CD14-positive monocyte (primary cell): Measurements from ENCODE around the gene AFF3. TPM values are rescaled to one million over a fixed set of nuclear protein-coding genes. Genes with fewer than 3 reads are reported as not detected.

ENCODE experiments used
- DNase-seq, 3 donors: peaks; one replicate each; pipeline ENCODE4 v3.0.0-alpha.2; 2011 to 2022
- H2AFZ ChIP-seq: 2 replicates; pipeline ENCODE4 v1.6.0; 2012; ENCODE audit warnings: mild to moderate bottlenecking, low read depth, low read length, inconsistent platforms; ENCODE audit not compliant: insufficient read depth, poor library complexity, severe bottlenecking
- H3K27ac ChIP-seq, 2 donors: 1 replicate in 1 of 2; 2 replicates in 1 of 2; pipeline ENCODE4 v1.5.1; 2012 to 2013; ENCODE audit warnings: low read length in 2 of 2, control low read depth in 1 of 2, inconsistent platforms in 1 of 2, low read depth in 1 of 2, mild to moderate bottlenecking in 1 of 2
- H3K27me3 ChIP-seq, 2 donors: one replicate each; pipeline versions ENCODE4 v1.6.0 to v1.6.1; 2011 to 2013; ENCODE audit warnings: low read length in 2 of 2; ENCODE audit not compliant: control insufficient read depth in 2 of 2, insufficient read depth in 2 of 2
- H3K36me3 ChIP-seq, 2 donors: replicated peaks in 1 of 2; 1 replicate in 1 of 2; 2 replicates in 1 of 2; pipeline versions ENCODE4 v1.5.1 to v1.6.1; 2012 to 2013; ENCODE audit warnings: low read length in 2 of 2, control low read depth in 1 of 2, inconsistent platforms in 1 of 2, mild to moderate bottlenecking in 1 of 2; ENCODE audit not compliant: insufficient read depth in 2 of 2, control insufficient read depth in 1 of 2
- H3K4me1 ChIP-seq, 2 donors: 1 replicate in 1 of 2; 2 replicates in 1 of 2; pipeline versions ENCODE4 v1.5.1 to v1.6.1; 2012 to 2013; ENCODE audit warnings: low read length in 2 of 2, control low read depth in 1 of 2, inconsistent platforms in 1 of 2, mild to moderate bottlenecking in 1 of 2, moderate library complexity in 1 of 2; ENCODE audit not compliant: insufficient read depth in 2 of 2, control insufficient read depth in 1 of 2
- H3K4me2 ChIP-seq: replicated peaks from 2 replicates; pipeline ENCODE3; 2012; ENCODE audit warnings: low read length, moderate library complexity, mild to moderate bottlenecking; ENCODE audit not compliant: poor library complexity, severe bottlenecking; ENCODE audit errors: extremely low read depth
- H3K4me3 ChIP-seq, 3 experiments: fragments of 200-600 bp in 1 of 3; sonication (generic) in 1 of 3; replicated peaks in 1 of 3; 1 replicate in 2 of 3; 2 replicates in 1 of 3; pipeline ENCODE4 v1.5.1; 2011 to 2013; ENCODE audit warnings: low read length in 3 of 3, mild to moderate bottlenecking in 3 of 3, control low read depth in 2 of 3, low read depth in 2 of 3, inconsistent platforms in 1 of 3, moderate library complexity in 1 of 3
- H3K79me2 ChIP-seq: 2 replicates; pipeline ENCODE4 v1.6.0; 2012; ENCODE audit warnings: mild to moderate bottlenecking, control low read depth, inconsistent platforms, low read length, moderate library complexity; ENCODE audit not compliant: insufficient read depth
- H3K9ac ChIP-seq: 2 replicates; pipeline ENCODE4 v1.6.0; 2017; ENCODE audit warnings: low read length, mild to moderate bottlenecking; ENCODE audit not compliant: insufficient read depth, poor library complexity, severe bottlenecking
- H3K9me3 ChIP-seq, 2 donors: replicated peaks in 1 of 2; 1 replicate in 1 of 2; 2 replicates in 1 of 2; pipeline versions ENCODE4 v1.5.1 to v1.6.1; 2012 to 2013; ENCODE audit warnings: low read length in 2 of 2, control low read depth in 1 of 2; ENCODE audit not compliant: control insufficient read depth in 1 of 2, insufficient read depth in 1 of 2
- H4K20me1 ChIP-seq: 2 replicates; pipeline ENCODE4 v1.6.0; 2012; ENCODE audit warnings: mild to moderate bottlenecking, low read length, control low read depth, moderate library complexity; ENCODE audit not compliant: insufficient read depth
- H3K27ac Mint-ChIP-seq, 7 donors: one replicate each; pipeline ENCODE4 v1.8.0; 2020; ENCODE audit warnings: mild to moderate bottlenecking in 7 of 7, mixed read lengths in 7 of 7, moderate library complexity in 6 of 7, inconsistent platforms in 2 of 7
- H3K27me3 Mint-ChIP-seq, 3 donors: one replicate each; pipeline ENCODE4 v1.8.0; 2021 to 2022; ENCODE audit warnings: low read depth in 3 of 3, mild to moderate bottlenecking in 3 of 3, mixed read lengths in 3 of 3, moderate library complexity in 3 of 3, inconsistent platforms in 1 of 3
- H3K36me3 Mint-ChIP-seq, 2 donors: one replicate each; pipeline ENCODE4 v1.8.0; 2020; ENCODE audit warnings: mixed read lengths in 2 of 2, inconsistent platforms in 1 of 2, mild to moderate bottlenecking in 1 of 2
- H3K4me1 Mint-ChIP-seq: one replicate; pipeline ENCODE4 v1.8.0; 2020; ENCODE audit warnings: mild to moderate bottlenecking, mixed read lengths
- H3K4me3 Mint-ChIP-seq, 2 donors: one replicate each; pipeline ENCODE4 v1.8.0; 2020; ENCODE audit warnings: mild to moderate bottlenecking in 2 of 2, mixed read lengths in 2 of 2, moderate library complexity in 1 of 2
- H3K9me3 Mint-ChIP-seq, 7 donors: one replicate each; pipeline ENCODE4 v1.8.0; 2020 to 2022; ENCODE audit warnings: mixed read lengths in 7 of 7, mild to moderate bottlenecking in 6 of 7, moderate library complexity in 6 of 7, inconsistent platforms in 2 of 7
- CTCF ChIP-seq: fragments of 200-600 bp; IDR thresholded peaks from one replicate; pipeline ENCODE4 v1.8.0; 2022; ENCODE audit warnings: antibody characterized with exemption, mild to moderate bottlenecking
- WGBS: methylation state at CpG from one replicate; pipeline ENCODE4 v1.1.5; 2013; ENCODE audit warnings: missing lambda C conversion rate; ENCODE audit not compliant: insufficient coverage; 5-methylcytosine and 5-hydroxymethylcytosine counted together
- intact Hi-C, 2 donors: fragments of 100-400 bp; cut with micrococcal nuclease; formaldehyde crosslinking; loops; one replicate each; pipeline versions ENCODE4 v1.15.0 to v1.15.1; 2023
- polyA plus RNA-seq, 3 donors: library from polyadenylated mRNA; depleted of rRNA in 1 of 3; unstranded in 2 of 3; stranded (reverse) in 1 of 3; fragments of 300-500 nt in 2 of 3; fragments of >200 nt in 1 of 3; fragmentation: Illumina TruSeq in 2 of 3; gene quantifications; 1 replicate in 2 of 3; 2 replicates in 1 of 3; pipeline ENCODE4 v1.2.3, GENCODE V29; 2012 to 2021

Gene AFF3
- polyA plus RNA-seq, 3 donors, result 0.17 to 4.1 (median 0.49) TPM

GRCh38 chr2:99572373-99573164, 569.8 kb downstream of the AFF3 start:
- intact Hi-C loops, result no loop called here
- DNase-seq, result no peak
- no peak for TF ChIP-seq CTCF
- Histone ChIP-seq H2AFZ (no peak overlapping the region), H3K36me3 (peaks cover 0 to 11% of the 10 kb centered on the region in 2 donors), H3K27ac (no peak overlapping the region), H3K9me3 (no peaks in the 10 kb centered on the region), H3K27me3 (no peaks in the 10 kb centered on the region), H3K79me2 (no peaks in the 10 kb centered on the region), H4K20me1 (no peaks in the 10 kb centered on the region), H3K4me1 (no peaks in the 10 kb centered on the region), H3K4me3 (no peak overlapping the region), H3K4me2 (no peak overlapping the region), H3K9ac (no peak overlapping the region)
- WGBS, result 93% methylated on average over 3 of the region's 13 CpGs
- Mint-ChIP-seq H3K27me3 (no peaks in the 10 kb centered on the region), H3K9me3 (no peaks in the 10 kb centered on the region), H3K36me3 (peaks cover 10 to 27% of the 10 kb centered on the region in 2 donors), H3K27ac (peak overlapping the region in 1 of 7 donors; percentile 42), H3K4me3 (no peak overlapping the region), H3K4me1 (no peaks in the 10 kb centered on the region)

- Mint-ChIP-seq H3K4me1 (no peaks in the 10 kb centered on the region), H3K27me3 (no peaks in the 10 kb centered on the region), H3K36me3 (peaks cover 14 to 29% of the 10 kb centered on the region in 2 donors), H3K27ac (no peak overlapping the region), H3K4me3 (no peak overlapping the region), H3K9me3 (no peaks in the 10 kb centered on the region)
- Histone ChIP-seq H3K9me3 (no peaks in the 10 kb centered on the region), H4K20me1 (no peaks in the 10 kb centered on the region), H3K4me1 (no peaks in the 10 kb centered on the region), H2AFZ (no peak overlapping the region), H3K4me2 (no peak overlapping the region), H3K27me3 (no peaks in the 10 kb centered on the region), H3K4me3 (no peak overlapping the region), H3K36me3 (peaks cover 0 to 7% of the 10 kb centered on the region in 2 donors), H3K79me2 (no peaks in the 10 kb centered on the region), H3K27ac (no peak overlapping the region), H3K9ac (no peak overlapping the region)
- no peak for TF ChIP-seq CTCF
- intact Hi-C loops, result no loop called here
- no CpG with 5 or more reads among the region's 2 CpGs for WGBS
- no peak for DNase-seq
Observed at GRCh38 chr2:99571954-99572353, 570.4 kb downstream of the AFF3 start.
